ENCODE measurements around the gene SPTBN4.

SPTBN4 gene

GRCh38 chr19:40511487-40511886 is 44.7 kb downstream of the SPTBN4 start:
- TF ChIP-seq, protein P1, sequence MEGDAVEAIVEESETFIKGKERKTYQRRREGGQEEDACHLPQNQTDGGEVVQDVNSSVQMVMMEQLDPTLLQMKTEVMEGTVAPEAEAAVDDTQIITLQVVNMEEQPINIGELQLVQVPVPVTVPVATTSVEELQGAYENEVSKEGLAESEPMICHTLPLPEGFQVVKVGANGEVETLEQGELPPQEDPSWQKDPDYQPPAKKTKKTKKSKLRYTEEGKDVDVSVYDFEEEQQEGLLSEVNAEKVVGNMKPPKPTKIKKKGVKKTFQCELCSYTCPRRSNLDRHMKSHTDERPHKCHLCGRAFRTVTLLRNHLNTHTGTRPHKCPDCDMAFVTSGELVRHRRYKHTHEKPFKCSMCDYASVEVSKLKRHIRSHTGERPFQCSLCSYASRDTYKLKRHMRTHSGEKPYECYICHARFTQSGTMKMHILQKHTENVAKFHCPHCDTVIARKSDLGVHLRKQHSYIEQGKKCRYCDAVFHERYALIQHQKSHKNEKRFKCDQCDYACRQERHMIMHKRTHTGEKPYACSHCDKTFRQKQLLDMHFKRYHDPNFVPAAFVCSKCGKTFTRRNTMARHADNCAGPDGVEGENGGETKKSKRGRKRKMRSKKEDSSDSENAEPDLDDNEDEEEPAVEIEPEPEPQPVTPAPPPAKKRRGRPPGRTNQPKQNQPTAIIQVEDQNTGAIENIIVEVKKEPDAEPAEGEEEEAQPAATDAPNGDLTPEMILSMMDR (IDR thresholded peaks at IDR 0.05; ENCODE audit: control extremely low read depth, extremely low read depth, low read depth, missing control alignments) = no peak
- DNase-seq (ENCODE audit: extremely low spot score) = no peak
- POLR2A ChIA-PET = no interaction called here
- CTCF ChIA-PET = no interaction called here

- TF ChIP-seq, protein P1 (IDR thresholded peaks at IDR 0.05; ENCODE audit: control extremely low read depth, extremely low read depth, low read depth, missing control alignments) = no peak
- no peak for DNase-seq (ENCODE audit: extremely low spot score)
- CTCF ChIA-PET = no interaction called here
- POLR2A ChIA-PET = no interaction called here
Observed at GRCh38 chr19:40512110-40512472, 45.3 kb downstream of the SPTBN4 start.

DNA sequence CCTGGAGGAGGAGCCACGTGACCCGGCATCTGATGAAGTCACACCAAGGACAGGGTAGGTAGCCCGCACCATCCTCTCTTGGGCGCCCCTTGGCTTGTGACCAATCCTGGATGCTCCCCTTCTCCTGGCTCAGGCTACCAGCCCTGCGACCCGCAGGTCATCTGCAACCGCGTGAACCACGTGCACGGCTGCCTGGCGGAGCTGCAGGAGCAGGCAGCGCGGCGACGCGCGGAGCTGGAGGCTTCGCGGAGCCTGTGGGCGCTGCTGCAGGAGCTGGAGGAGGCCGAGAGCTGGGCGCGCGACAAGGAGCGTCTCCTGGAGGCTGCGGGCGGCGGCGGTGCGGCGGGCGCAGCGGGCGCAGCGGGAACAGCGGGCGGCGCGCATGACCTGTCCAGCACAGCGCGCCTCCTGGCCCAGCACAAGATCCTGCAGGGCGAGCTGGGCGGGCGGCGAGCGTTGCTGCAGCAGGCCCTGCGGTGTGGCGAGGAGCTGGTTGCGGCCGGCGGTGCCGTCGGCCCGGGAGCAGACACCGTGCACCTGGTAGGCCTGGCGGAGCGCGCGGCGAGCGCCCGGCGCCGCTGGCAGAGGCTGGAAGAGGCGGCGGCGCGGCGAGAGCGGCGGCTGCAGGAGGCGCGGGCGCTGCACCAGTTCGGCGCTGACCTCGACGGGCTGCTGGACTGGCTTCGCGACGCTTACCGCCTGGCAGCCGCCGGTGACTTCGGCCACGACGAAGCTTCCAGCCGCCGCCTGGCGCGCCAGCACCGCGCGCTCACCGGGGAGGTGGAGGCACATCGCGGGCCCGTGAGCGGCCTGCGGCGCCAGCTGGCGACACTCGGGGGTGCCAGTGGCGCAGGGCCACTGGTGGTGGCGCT is 45.9 kb downstream of the SPTBN4 start:
- no peak for DNase-seq (ENCODE audit: extremely low spot score)
- ChIA-PET CTCF (interaction anchor here (0.9 to 1.7 kb wide), 4 partner anchors 13 to 122 kb away, joined by 3 to 9 read pairs (median 4); partner anchors contain the start of gene BLVRB), POLR2A (no interaction called here)
- TF ChIP-seq, protein P1 (IDR thresholded peaks at IDR 0.05; ENCODE audit: control extremely low read depth, extremely low read depth, low read depth, missing control alignments) = no peak

- POLR2A ChIA-PET = no interaction called here
- TF ChIP-seq, protein P1 (IDR thresholded peaks at IDR 0.05; ENCODE audit: control extremely low read depth, extremely low read depth, low read depth, missing control alignments) = no peak
- no peak for DNase-seq (ENCODE audit: extremely low spot score)
- CTCF ChIA-PET = interaction anchor here (0.9 to 1.7 kb wide), 5 partner anchors 10 to 121 kb away, joined by 3 to 9 read pairs (median 3); partner anchors contain the start of gene BLVRB
Observed at GRCh38 chr19:40513345-40513678, 46.5 kb downstream of the SPTBN4 start.

GRCh38 chr19:40513741-40514315 is 47.0 kb downstream of the SPTBN4 start:
- DNase-seq (ENCODE audit: extremely low spot score) = no peak
- TF ChIP-seq, protein P1 (IDR thresholded peaks at IDR 0.05; ENCODE audit: control extremely low read depth, extremely low read depth, low read depth, missing control alignments) = no peak
- POLR2A ChIA-PET = no interaction called here
- CTCF ChIA-PET = interaction anchor here (0.9 to 1.7 kb wide), 5 partner anchors 9 to 121 kb away, joined by 3 to 9 read pairs (median 3); partner anchors contain the start of gene BLVRB

DNA sequence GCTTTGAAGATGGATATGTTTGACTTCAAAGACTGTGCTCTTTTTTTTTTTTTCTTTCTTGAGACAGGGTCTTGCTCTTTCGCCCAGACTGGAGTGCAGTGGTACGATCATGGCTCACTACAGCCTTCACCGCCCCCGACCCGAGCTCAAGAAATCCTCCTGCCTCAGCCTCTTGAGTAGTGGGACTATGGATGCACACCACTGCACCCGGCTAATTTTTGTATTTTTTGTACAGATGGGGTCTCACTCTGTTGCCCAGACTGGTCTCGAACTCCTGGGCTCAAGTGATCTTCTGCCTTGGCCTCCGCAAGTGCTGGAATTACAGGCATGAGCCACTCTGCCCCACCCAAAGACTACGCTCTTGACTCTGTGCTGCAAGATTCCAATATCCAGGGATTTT is 50.4 kb downstream of the SPTBN4 start:
- TF ChIP-seq, protein P1 (IDR thresholded peaks at IDR 0.05; ENCODE audit: control extremely low read depth, extremely low read depth, low read depth, missing control alignments) = no peak
- CTCF ChIA-PET = interaction anchor here (0.8 to 1.0 kb wide), 2 partner anchors 118 to 212 kb away, joined by 3 to 4 read pairs; no protein-coding TSS in a partner anchor
- no peak for DNase-seq (ENCODE audit: extremely low spot score)
- POLR2A ChIA-PET = no interaction called here
